IMR-90 (cell line): ENCODE results near the gene HNF1B. TPM values are rescaled to one million over a fixed set of nuclear protein-coding genes. Genes with fewer than 3 reads are reported as not detected.

Experiments used
- ATAC-seq: fragments of 200-7000 bp; cut with Tn5 transposase; 2 replicates; pipeline ENCODE4 v1.9.1; 2020; ENCODE audit warnings: low read depth, mild to moderate bottlenecking, moderate library complexity
- BruUV-seq: library from RNA; stranded (reverse); fragments of 400-500 nt; replicated peaks from 2 replicates; lab custom pipeline; 2021; lab: Mats Ljungman, UMichigan
- CTCF ChIA-PET: fragments of 300-600 bp; formaldehyde crosslinking; extraction: SDS; loops from one replicate; lab custom pipeline; 2021; ENCODE audit warnings: antibody characterized with exemption; lab: Yijun Ruan, JAX
- POLR2A ChIA-PET: fragments of 300-600 bp; sonication (Branson Sonifier 250); formaldehyde crosslinking; loops from one replicate; lab custom pipeline; 2022; ENCODE audit warnings: antibody characterized with exemption; ENCODE audit not compliant: unreplicated experiment; lab: Charles Lee
- DNase-seq: peaks from one replicate; pipeline ENCODE4 v3.0.0; 2013
- H2AFZ ChIP-seq: replicated peaks from 2 replicates; pipeline ENCODE3; 2013; ENCODE audit warnings: low read length, mild to moderate bottlenecking; ENCODE audit not compliant: poor library complexity
- H2AK5ac ChIP-seq: 2 replicates; pipeline ENCODE4 v1.6.1; 2013; ENCODE audit warnings: low read depth, low read length, inconsistent platforms
- H2AK9ac ChIP-seq: replicated peaks from 2 replicates; pipeline ENCODE3; 2013; ENCODE audit warnings: mild to moderate bottlenecking, low read depth, low read length, moderate library complexity; ENCODE audit not compliant: poor library complexity
- H2BK120ac ChIP-seq: 2 replicates; pipeline ENCODE4 v1.6.1; 2013; ENCODE audit warnings: low read depth, low read length, inconsistent platforms
- H2BK15ac ChIP-seq: 3 replicates; pipeline ENCODE4 v1.6.1; 2013; ENCODE audit warnings: low read depth, low read length, inconsistent platforms
- H2BK20ac ChIP-seq: 2 replicates; pipeline ENCODE4 v1.6.1; 2013; ENCODE audit warnings: low read depth, mild to moderate bottlenecking, inconsistent platforms, low read length, moderate library complexity
- H2BK5ac ChIP-seq: 2 replicates; pipeline ENCODE4 v1.6.1; 2013; ENCODE audit warnings: mild to moderate bottlenecking, low read depth, low read length, inconsistent platforms; ENCODE audit not compliant: poor library complexity, severe bottlenecking
- H3K14ac ChIP-seq: replicated peaks from 2 replicates; pipeline ENCODE4 v1.6.1; 2013; ENCODE audit warnings: low read depth, low read length, inconsistent platforms
- H3K18ac ChIP-seq: 2 replicates; pipeline ENCODE4 v1.6.1; 2013; ENCODE audit warnings: low read depth, low read length, control low read depth
- H3K23ac ChIP-seq: 2 replicates; pipeline ENCODE4 v1.6.1; 2013; ENCODE audit warnings: low read depth, low read length, inconsistent platforms
- H3K27ac ChIP-seq: 2 replicates; pipeline ENCODE4 v1.5.1; 2013; ENCODE audit warnings: mild to moderate bottlenecking, control low read depth, low read length; ENCODE audit not compliant: insufficient read depth
- H3K27me3 ChIP-seq: 2 replicates; pipeline ENCODE4 v1.6.1; 2013; ENCODE audit warnings: low read length; ENCODE audit not compliant: control insufficient read depth, insufficient read depth
- H3K36me3 ChIP-seq: 2 replicates; pipeline ENCODE4 v1.6.1; 2013; ENCODE audit warnings: low read length, mixed read lengths; ENCODE audit not compliant: control insufficient read depth, insufficient read depth
- H3K4ac ChIP-seq: 2 replicates; pipeline ENCODE4 v1.6.1; 2013; ENCODE audit warnings: low read depth, low read length, inconsistent platforms
- H3K4me1 ChIP-seq: 2 replicates; pipeline ENCODE4 v1.6.1; 2013; ENCODE audit warnings: low read length, mixed read lengths; ENCODE audit not compliant: control insufficient read depth, insufficient read depth
- H3K4me2 ChIP-seq: 2 replicates; pipeline ENCODE4 v1.6.1; 2013; ENCODE audit warnings: low read depth, mild to moderate bottlenecking, control low read depth, low read length, moderate library complexity
- H3K4me3 ChIP-seq: 2 replicates; pipeline ENCODE4 v1.5.1; 2013; ENCODE audit warnings: low read depth, mild to moderate bottlenecking, control low read depth, low read length, moderate library complexity; ENCODE audit not compliant: insufficient read depth
- H3K56ac ChIP-seq: 2 replicates; pipeline ENCODE4 v1.6.1; 2013; ENCODE audit warnings: low read length, inconsistent platforms; ENCODE audit not compliant: insufficient read depth; ENCODE audit errors: extremely low read depth
- H3K79me1 ChIP-seq, 2 experiments: 2 replicates each; pipeline ENCODE4 v1.6.1; 2013; ENCODE audit warnings: low read length in 2 of 2, inconsistent platforms in 1 of 2, low read depth in 1 of 2
- H3K9ac ChIP-seq: 2 replicates; pipeline ENCODE4 v1.6.1; 2013; ENCODE audit warnings: low read depth, low read length, control low read depth
- H3K9me1 ChIP-seq: 2 replicates; pipeline ENCODE4 v1.6.1; 2013; ENCODE audit warnings: low read length, inconsistent platforms; ENCODE audit not compliant: insufficient read depth
- H3K9me3 ChIP-seq: 2 replicates; pipeline ENCODE4 v1.6.1; 2013; ENCODE audit warnings: low read length; ENCODE audit not compliant: control insufficient read depth, insufficient read depth
- H4K20me1 ChIP-seq: 2 replicates; pipeline ENCODE4 v1.6.1; 2013; ENCODE audit warnings: low read length, inconsistent platforms; ENCODE audit not compliant: insufficient read depth
- H4K5ac ChIP-seq: 2 replicates; pipeline ENCODE4 v1.6.1; 2013; ENCODE audit warnings: mild to moderate bottlenecking, low read depth, low read length, control low read depth
- H4K8ac ChIP-seq, 2 experiments: 2 replicates each; pipeline ENCODE4 v1.6.1; 2013; ENCODE audit warnings: low read depth in 2 of 2, low read length in 2 of 2, control low read depth in 1 of 2, inconsistent platforms in 1 of 2
- H4K91ac ChIP-seq: 2 replicates; pipeline ENCODE4 v1.6.1; 2013; ENCODE audit warnings: low read depth, low read length, inconsistent platforms; ENCODE audit not compliant: insufficient read depth
- BHLHE40 ChIP-seq: fragments of 150-350 bp; IDR thresholded peaks from 2 replicates; pipeline ENCODE4 v1.6.1; 2016; ENCODE audit warnings: mild to moderate bottlenecking, low read depth, low read length
- CEBPB ChIP-seq: IDR thresholded peaks from 2 replicates; pipeline ENCODE4 v1.6.1; 2012; ENCODE audit warnings: low read depth, low read length, improper control_type of control experiment
- FOS ChIP-seq: fragments of 150-350 bp; IDR thresholded peaks from 2 replicates; pipeline ENCODE4 v1.6.1; 2016; ENCODE audit warnings: low read depth, low read length
- MAFK ChIP-seq: IDR thresholded peaks from 2 replicates; pipeline ENCODE4 v1.6.1; 2012; ENCODE audit warnings: low read depth, low read length, improper control_type of control experiment
- MAZ ChIP-seq: IDR thresholded peaks from 2 replicates; pipeline ENCODE4 v1.6.1; 2012; ENCODE audit warnings: low read depth, mild to moderate bottlenecking, low read length, improper control_type of control experiment, moderate library complexity, borderline replicate concordance
- MXI1 ChIP-seq: IDR thresholded peaks from 2 replicates; pipeline ENCODE4 v1.6.1; 2012; ENCODE audit warnings: low read depth, mild to moderate bottlenecking, low read length, moderate library complexity, borderline replicate concordance
- NFE2L2 ChIP-seq: fragments of 150-350 bp; IDR thresholded peaks from 2 replicates; pipeline ENCODE4 v1.6.1; 2016; ENCODE audit warnings: low read depth, mild to moderate bottlenecking, low read length
- POLR2A ChIP-seq: IDR thresholded peaks from 2 replicates; pipeline ENCODE4 v1.6.1; 2012; ENCODE audit warnings: mild to moderate bottlenecking, low read depth, low read length
- RAD21 ChIP-seq: IDR thresholded peaks from 2 replicates; pipeline ENCODE4 v1.6.1; 2012; ENCODE audit warnings: low read length, improper control_type of control experiment
- RCOR1 ChIP-seq: IDR thresholded peaks from 2 replicates; pipeline ENCODE4 v1.6.1; 2012; ENCODE audit warnings: mild to moderate bottlenecking, low read length, improper control_type of control experiment; ENCODE audit not compliant: insufficient replicate concordance
- RFX5 ChIP-seq: IDR thresholded peaks from 2 replicates; pipeline ENCODE4 v1.8.0; 2012; ENCODE audit warnings: low read depth, mild to moderate bottlenecking, low read length, moderate library complexity
- SMC3 ChIP-seq: fragments of 150-350 bp; IDR thresholded peaks from 2 replicates; pipeline ENCODE4 v1.6.1; 2016; ENCODE audit warnings: low read depth, mild to moderate bottlenecking, antibody characterized with exemption, low read length, moderate library complexity
- dilution Hi-C: fragments of 300-500 bp; cut with HindIII; formaldehyde crosslinking; loops from one replicate; pipeline ENCODE4 v1.14.3; 2018; ENCODE audit warnings: low sequenced_read_pairs; ENCODE audit not compliant: unreplicated experiment
- in situ Hi-C: fragments of 300-500 bp; cut with MboI; formaldehyde crosslinking; loops from 3 replicates; pipeline ENCODE4 v1.14.3; 2019; ENCODE audit warnings: low sequenced_read_pairs, inconsistent platforms, mixed read lengths
- intact Hi-C: fragments of 100-400 bp; cut with micrococcal nuclease; formaldehyde crosslinking; loops from 2 replicates; pipeline ENCODE4 v1.10.0; 2022
- polyA plus RNA-seq, 3 experiments: library from polyadenylated mRNA; depleted of rRNA; stranded (reverse); fragments of >200 nt; gene quantifications; 2 replicates each; pipeline ENCODE4 v1.2.3, GENCODE V29; 2012; ENCODE audit warnings: low replicate concordance in 1 of 3
- total RNA-seq: library from RNA; depleted of rRNA; stranded (reverse); fragments of >200 nt; gene quantifications from 2 replicates; pipeline ENCODE4 v1.2.3, GENCODE V29; 2012; rRNA removed

The HNF1B gene
- total and polyA plus RNA-seq, 2 of the 4 experiments (the other 2 are of a cell fraction), result not detected

DNA sequence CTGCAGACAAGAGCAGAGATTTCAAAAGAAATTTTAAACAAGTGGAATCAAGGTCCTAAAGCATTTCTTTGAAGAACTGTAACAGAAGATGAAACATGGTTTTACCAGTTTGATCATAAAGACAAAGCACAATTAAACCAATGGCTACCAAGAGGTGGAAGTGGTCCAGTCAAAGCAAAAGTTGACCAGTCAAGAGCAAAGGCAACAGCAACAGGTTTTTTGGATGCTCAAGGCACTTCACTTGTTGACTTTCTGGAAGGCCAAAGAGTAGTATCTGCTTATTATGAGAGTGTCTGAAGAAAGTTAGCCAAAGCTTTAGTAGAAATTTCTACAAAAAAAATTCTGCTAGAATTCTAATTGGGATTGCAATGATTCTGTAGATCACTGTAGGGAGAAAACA, 106.9 kb downstream of the HNF1B start:
- H3K14ac ChIP-seq, result no peak overlapping the region
- no peak overlapping the region for H2BK20ac ChIP-seq
- H3K56ac ChIP-seq, result no peak overlapping the region
- peaks cover 4% of the 10 kb centered on the region; the same call in 1 of the 2 replicates for H4K20me1 ChIP-seq
- H3K4me2 ChIP-seq, result no peak overlapping the region
- no peak overlapping the region for H3K27ac ChIP-seq
- no peak overlapping the region for H3K18ac ChIP-seq
- dilution Hi-C loops (no loop called here), in situ Hi-C loops (loop anchor here (25.0 kb wide), 1 partner anchor 649 kb away; the partner anchor contains the start of gene MRPL45), intact Hi-C loops (no loop called here)
- H3K9me3 ChIP-seq, result no peaks in the 10 kb centered on the region
- no TSS peak for BruUV-seq
- H3K36me3 ChIP-seq, result peaks cover 13% of the 10 kb centered on the region
- H4K5ac ChIP-seq, result no peak overlapping the region
- DNase-seq (no peak), ATAC-seq (no peak)
- H3K4ac ChIP-seq, result no peak overlapping the region
- no peak overlapping the region for H2AK9ac ChIP-seq
- no peak overlapping the region for H2BK120ac ChIP-seq
- no peak overlapping the region for H3K9ac ChIP-seq
- H3K4me3 ChIP-seq, result no peak overlapping the region
- no peak overlapping the region for H2AK5ac ChIP-seq
- H3K23ac ChIP-seq, result no peak overlapping the region
- H3K27me3 ChIP-seq, result no peaks in the 10 kb centered on the region
- H2BK15ac ChIP-seq, result no peak overlapping the region
- no peak overlapping the region for H2AFZ ChIP-seq
- H3K9me1 ChIP-seq, result no peaks in the 10 kb centered on the region
- TF ChIP-seq NFE2L2, result no peak
- TF ChIP-seq MAFK, result no peak
- TF ChIP-seq MAZ, result no peak
- TF ChIP-seq BHLHE40, result no peak
- no peak for TF ChIP-seq SMC3
- no peak for TF ChIP-seq RAD21
- no peak for TF ChIP-seq RCOR1
- no peak for TF ChIP-seq RFX5
- no peak for TF ChIP-seq FOS
- TF ChIP-seq MXI1, result no peak
- no peak for TF ChIP-seq POLR2A
- no peak for TF ChIP-seq CEBPB
- H3K4me1 ChIP-seq, result peaks cover 1% of the 10 kb centered on the region; the same call in 1 of the 2 replicates
- ChIA-PET POLR2A (no interaction called here), CTCF (interaction anchor here (1.1 kb wide), 1 partner anchor 265 kb away, joined by 4 read pairs; no protein-coding TSS in a partner anchor)
- no peak overlapping the region for H4K8ac ChIP-seq
- peaks cover 11 to 66% of the 10 kb centered on the region in 2 experiments; a peak in 3 of 4 replicates for H3K79me1 ChIP-seq
- H4K91ac ChIP-seq, result no peak overlapping the region
- no peak overlapping the region for H2BK5ac ChIP-seq

Other genes starting within 250 kb of the HNF1B start
- 11.4 and 11.7 TPM in 2 replicates for gene SYNRG, start 135.6 kb downstream of the HNF1B start, total RNA-seq
- 12.1 and 15.2 TPM in 2 replicates for gene SYNRG, start 135.6 kb downstream of the HNF1B start, polyA plus RNA-seq (2012; rRNA removed)
- gene DDX52, start 101.6 kb downstream of the HNF1B start, total RNA-seq, result 26.7 and 32.2 TPM in 2 replicates
- 11.2 and 12.5 TPM in 2 replicates for gene DDX52, start 101.6 kb downstream of the HNF1B start, polyA plus RNA-seq (2012; rRNA removed)
- gene TBC1D3K, start 179.4 kb upstream of the HNF1B start, total RNA-seq, result not detected in 2 replicates
- gene TBC1D3K, start 179.4 kb upstream of the HNF1B start, polyA plus RNA-seq (2012; rRNA removed), result not detected in 2 replicates
- gene TBC1D3L, start 244.0 kb upstream of the HNF1B start, total RNA-seq, result 0.28 and 0.36 TPM in 2 replicates
- 6.2 TPM in 2 replicates for gene TBC1D3L, start 244.0 kb upstream of the HNF1B start, polyA plus RNA-seq (2012; rRNA removed)